Natural killer cell (primary cell): ENCODE measurements around the gene SOBP. TPM values are rescaled to one million over a fixed set of nuclear protein-coding genes. Genes with fewer than 3 reads are reported as not detected.

ENCODE experiments used
- ATAC-seq, 3 donors: fragments of 150-1000 bp in 2 of 3; fragments of 200-7000 bp in 1 of 3; cut with Tn5 transposase; 1 replicate in 1 of 3; 2 replicates in 2 of 3; pipeline ENCODE4 v1.10.0; 2021; ENCODE audit warnings: mild to moderate bottlenecking in 2 of 3, moderate library complexity in 2 of 3
- DNase-seq, 2 donors: peaks; one replicate each; pipeline versions ENCODE4 v3.0.0 to v3.0.0-alpha.2; 2013 to 2021; ENCODE audit warnings: mixed read lengths in 1 of 2
- H3K27ac ChIP-seq: one replicate; pipeline ENCODE4 v1.5.1; 2013; ENCODE audit warnings: mild to moderate bottlenecking, low read length
- H3K27me3 ChIP-seq: one replicate; pipeline ENCODE4 v1.6.1; 2013; ENCODE audit warnings: low read length; ENCODE audit not compliant: control insufficient read depth, insufficient read depth
- H3K36me3 ChIP-seq: one replicate; pipeline ENCODE4 v1.6.1; 2013; ENCODE audit warnings: low read length; ENCODE audit not compliant: control insufficient read depth, insufficient read depth
- H3K4me1 ChIP-seq: one replicate; pipeline ENCODE4 v1.6.1; 2013; ENCODE audit warnings: low read length; ENCODE audit not compliant: control insufficient read depth, insufficient read depth
- H3K4me3 ChIP-seq: one replicate; pipeline ENCODE4 v1.5.1; 2013; ENCODE audit warnings: low read length
- H3K9me3 ChIP-seq: one replicate; pipeline ENCODE4 v1.6.1; 2013; ENCODE audit warnings: low read length; ENCODE audit not compliant: control insufficient read depth, insufficient read depth
- H3K27ac Mint-ChIP-seq, 2 donors: one replicate each; pipeline ENCODE4 v1.8.0; 2022; ENCODE audit warnings: mild to moderate bottlenecking in 2 of 2, mixed read lengths in 2 of 2, moderate library complexity in 1 of 2
- H3K27me3 Mint-ChIP-seq, 2 donors: one replicate each; pipeline ENCODE4 v1.8.0; 2022; ENCODE audit warnings: low read depth in 2 of 2, mixed read lengths in 2 of 2
- H3K36me3 Mint-ChIP-seq: one replicate; pipeline ENCODE4 v1.8.0; 2022; ENCODE audit warnings: mixed read lengths
- H3K4me1 Mint-ChIP-seq, 2 donors: one replicate each; pipeline ENCODE4 v1.8.0; 2022; ENCODE audit warnings: mixed read lengths in 2 of 2
- H3K4me3 Mint-ChIP-seq: one replicate; pipeline ENCODE4 v1.8.0; 2022; ENCODE audit warnings: mild to moderate bottlenecking, moderate library complexity, mixed read lengths
- H3K9me3 Mint-ChIP-seq, 2 donors: one replicate each; pipeline ENCODE4 v1.8.0; 2022; ENCODE audit warnings: mixed read lengths in 2 of 2
- WGBS: methylation state at CpG from one replicate; pipeline ENCODE4 v1.1.7; 2013; ENCODE audit warnings: missing lambda C conversion rate; ENCODE audit not compliant: insufficient coverage; 5-methylcytosine and 5-hydroxymethylcytosine counted together
- intact Hi-C: fragments of 100-400 bp; cut with micrococcal nuclease; formaldehyde crosslinking; loops from one replicate; pipeline ENCODE4 v1.14.2; 2022
- total RNA-seq, 4 donors: library from RNA; stranded (reverse); fragments of 120-200 nt in 1 of 4; gene quantifications; one replicate each; pipeline versions ENCODE4 v1.2.3 to v1.2.4, GENCODE V29; 2013 to 2022
- TF ChIP-seq, protein P1 (sequence below): fragments of 200-600 bp; IDR thresholded peaks from one replicate; pipeline ENCODE4 v1.8.0; 2022; ENCODE audit warnings: antibody characterized with exemption

SOBP gene
- total RNA-seq, 3 donors from 2014 or later (not counting 1 experiment from before 2014, with no cell fraction given) = 0.16 TPM; not detected in 1

DNA sequence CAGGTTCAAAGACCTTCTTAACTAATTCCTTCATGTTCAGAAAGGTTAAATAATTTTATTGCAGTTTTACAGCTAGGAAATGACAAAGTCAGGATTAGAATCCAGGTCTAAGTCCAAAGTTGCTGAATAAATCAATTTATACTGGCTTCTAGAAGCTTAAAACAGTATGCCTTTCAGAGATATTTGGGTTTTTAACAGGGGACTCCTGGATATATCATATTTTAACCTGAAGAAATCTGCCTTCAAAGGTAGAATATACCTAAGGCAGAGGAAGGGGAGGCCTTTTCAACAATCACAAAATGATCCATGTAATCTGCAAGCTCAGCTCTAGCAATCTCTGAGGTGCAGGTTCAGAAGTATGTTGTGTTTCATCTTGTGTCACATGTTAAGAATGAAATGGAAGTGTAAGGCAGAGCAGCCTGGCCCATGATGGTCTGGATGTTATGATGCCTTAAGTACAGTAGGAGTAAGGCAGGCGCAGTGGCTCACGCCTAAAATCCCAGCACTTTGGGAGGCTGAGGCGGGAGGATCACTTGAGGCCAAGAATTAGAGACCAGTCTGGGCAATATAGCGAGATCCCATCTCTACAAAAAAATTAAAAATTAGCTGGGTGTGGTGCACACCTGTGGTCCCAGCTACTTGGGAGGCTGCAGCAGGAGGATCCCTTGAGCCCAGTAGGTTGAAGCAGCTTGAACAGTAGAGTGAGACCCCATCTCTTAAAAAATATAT lies 123.9 kb downstream of the SOBP start:
- Mint-ChIP-seq H3K36me3 (no peaks in the 10 kb centered on the region), H3K27me3 (peaks cover 4 to 10% of the 10 kb centered on the region in 2 donors), H3K9me3 (no peaks in the 10 kb centered on the region), H3K27ac (no peak overlapping the region), H3K4me3 (no peak overlapping the region), H3K4me1 (peaks cover 7% of the 10 kb centered on the region in 2 donors)
- intact Hi-C loops = no loop called here
- no peak for ATAC-seq
- Histone ChIP-seq H3K4me3 (no peak overlapping the region), H3K9me3 (no peaks in the 10 kb centered on the region), H3K4me1 (peaks cover 8% of the 10 kb centered on the region), H3K27ac (no peak overlapping the region), H3K36me3 (no peaks in the 10 kb centered on the region), H3K27me3 (no peaks in the 10 kb centered on the region)
- WGBS = 88% methylated on average over 3 of the region's 4 CpGs
- DNase-seq = no peak
- TF ChIP-seq, protein P1, sequence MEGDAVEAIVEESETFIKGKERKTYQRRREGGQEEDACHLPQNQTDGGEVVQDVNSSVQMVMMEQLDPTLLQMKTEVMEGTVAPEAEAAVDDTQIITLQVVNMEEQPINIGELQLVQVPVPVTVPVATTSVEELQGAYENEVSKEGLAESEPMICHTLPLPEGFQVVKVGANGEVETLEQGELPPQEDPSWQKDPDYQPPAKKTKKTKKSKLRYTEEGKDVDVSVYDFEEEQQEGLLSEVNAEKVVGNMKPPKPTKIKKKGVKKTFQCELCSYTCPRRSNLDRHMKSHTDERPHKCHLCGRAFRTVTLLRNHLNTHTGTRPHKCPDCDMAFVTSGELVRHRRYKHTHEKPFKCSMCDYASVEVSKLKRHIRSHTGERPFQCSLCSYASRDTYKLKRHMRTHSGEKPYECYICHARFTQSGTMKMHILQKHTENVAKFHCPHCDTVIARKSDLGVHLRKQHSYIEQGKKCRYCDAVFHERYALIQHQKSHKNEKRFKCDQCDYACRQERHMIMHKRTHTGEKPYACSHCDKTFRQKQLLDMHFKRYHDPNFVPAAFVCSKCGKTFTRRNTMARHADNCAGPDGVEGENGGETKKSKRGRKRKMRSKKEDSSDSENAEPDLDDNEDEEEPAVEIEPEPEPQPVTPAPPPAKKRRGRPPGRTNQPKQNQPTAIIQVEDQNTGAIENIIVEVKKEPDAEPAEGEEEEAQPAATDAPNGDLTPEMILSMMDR = no peak

DNA sequence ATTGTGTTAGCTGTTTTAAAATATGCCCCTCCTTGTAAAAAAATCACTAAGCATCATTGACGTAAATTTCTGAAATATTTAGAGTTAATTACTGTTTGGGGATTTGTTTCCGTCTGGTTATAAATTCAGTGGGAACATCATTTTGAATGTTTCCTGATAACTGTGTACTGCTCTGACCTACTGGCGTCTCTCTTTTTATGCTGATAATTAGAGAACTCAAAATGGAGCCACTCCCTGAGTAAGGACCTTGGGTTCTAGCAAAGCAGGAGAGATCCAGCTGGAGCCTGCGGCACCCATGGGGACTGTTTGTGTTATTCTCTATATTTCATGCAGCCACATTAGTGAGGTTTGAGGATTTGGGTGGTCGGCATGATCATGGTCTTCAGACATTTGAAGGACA lies 124.9 kb downstream of the SOBP start:
- no peaks in the 10 kb centered on the region for H3K36me3 Mint-ChIP-seq
- WGBS = 94% methylated on average over 4 of the region's 5 CpGs
- peaks cover 4 to 10% of the 10 kb centered on the region in 2 donors for H3K27me3 Mint-ChIP-seq
- no peak for DNase-seq
- peaks cover 13 to 16% of the 10 kb centered on the region in 2 donors for H3K4me1 Mint-ChIP-seq
- peaks cover 16% of the 10 kb centered on the region for H3K4me1 ChIP-seq
- H3K4me3 ChIP-seq = no peak overlapping the region
- H3K4me3 Mint-ChIP-seq = no peak overlapping the region
- no peaks in the 10 kb centered on the region for H3K36me3 ChIP-seq
- TF ChIP-seq, protein P1 = no peak
- ATAC-seq = no peak
- H3K27ac ChIP-seq = no peak overlapping the region
- no peak overlapping the region for H3K27ac Mint-ChIP-seq
- H3K9me3 ChIP-seq = no peaks in the 10 kb centered on the region
- H3K9me3 Mint-ChIP-seq = no peaks in the 10 kb centered on the region
- no peaks in the 10 kb centered on the region for H3K27me3 ChIP-seq
- intact Hi-C loops = no loop called here

GRCh38 chr6:107616775-107617174 lies 126.9 kb downstream of the SOBP start:
- Mint-ChIP-seq H3K9me3 (no peaks in the 10 kb centered on the region), H3K4me1 (peaks cover 20 to 26% of the 10 kb centered on the region in 2 donors), H3K27ac (no peak overlapping the region), H3K4me3 (no peak overlapping the region), H3K27me3 (peaks cover 4 to 10% of the 10 kb centered on the region in 2 donors), H3K36me3 (no peaks in the 10 kb centered on the region)
- H3K4me1 ChIP-seq = peaks cover 16% of the 10 kb centered on the region
- DNase-seq = no peak
- H3K27ac ChIP-seq = no peak overlapping the region
- H3K9me3 ChIP-seq = no peaks in the 10 kb centered on the region
- no peaks in the 10 kb centered on the region for H3K27me3 ChIP-seq
- 96% methylated on average over 8 of the region's 9 CpGs for WGBS
- H3K4me3 ChIP-seq = no peak overlapping the region
- H3K36me3 ChIP-seq = no peaks in the 10 kb centered on the region
- intact Hi-C loops = no loop called here
- TF ChIP-seq, protein P1 = no peak
- no peak for ATAC-seq
